Left ventricle myocardium inferior (tissue), 1 donor: ENCODE results near the gene GTF2IRD1. TPM values are rescaled to one million over a fixed set of nuclear protein-coding genes. Genes with fewer than 3 reads are reported as not detected.

Experiments used
- DNase-seq: peaks from one replicate; pipeline ENCODE4 v3.0.0-alpha.2; 2020
- H3K27ac ChIP-seq: fragments of 200-600 bp; replicated peaks from 2 replicates; pipeline ENCODE4 v1.8.0; 2021
- H3K27me3 ChIP-seq: fragments of 200-600 bp; 2 replicates; pipeline ENCODE4 v1.8.0; 2021; ENCODE audit warnings: low read depth
- H3K36me3 ChIP-seq: fragments of 200-600 bp; 2 replicates; pipeline ENCODE4 v1.8.0; 2021
- H3K4me1 ChIP-seq: fragments of 200-600 bp; 2 replicates; pipeline ENCODE4 v1.8.0; 2021
- H3K4me3 ChIP-seq: fragments of 200-600 bp; 2 replicates; pipeline ENCODE4 v1.8.0; 2021; ENCODE audit warnings: mild to moderate bottlenecking, moderate library complexity
- H3K9me3 ChIP-seq: fragments of 200-600 bp; replicated peaks from 2 replicates; pipeline ENCODE4 v1.8.0; 2021
- intact Hi-C: fragments of 100-400 bp; cut with micrococcal nuclease; formaldehyde crosslinking; loops from one replicate; pipeline ENCODE4 v1.11.0; 2022
- total RNA-seq: library from RNA; stranded (reverse); fragmentation: NEBNext Ultra II Directional; extraction: Animal tissue kit (Norgen Biotek cat#: 25700); gene quantifications from one replicate; pipeline ENCODE4 v1.2.1, GENCODE V29; 2021
- TF ChIP-seq, protein P1 (sequence below): fragments of 200-600 bp; IDR thresholded peaks from 2 replicates; pipeline ENCODE4 v1.8.0; 2021; ENCODE audit warnings: antibody characterized with exemption, mild to moderate bottlenecking, borderline replicate concordance
- donor health status: DM: no; HTN: yes; CAD: no; lungs with severe emphysema.

GTF2IRD1 gene
- total RNA-seq, 1 donor from 2014 or later: 15.8 TPM

DNA sequence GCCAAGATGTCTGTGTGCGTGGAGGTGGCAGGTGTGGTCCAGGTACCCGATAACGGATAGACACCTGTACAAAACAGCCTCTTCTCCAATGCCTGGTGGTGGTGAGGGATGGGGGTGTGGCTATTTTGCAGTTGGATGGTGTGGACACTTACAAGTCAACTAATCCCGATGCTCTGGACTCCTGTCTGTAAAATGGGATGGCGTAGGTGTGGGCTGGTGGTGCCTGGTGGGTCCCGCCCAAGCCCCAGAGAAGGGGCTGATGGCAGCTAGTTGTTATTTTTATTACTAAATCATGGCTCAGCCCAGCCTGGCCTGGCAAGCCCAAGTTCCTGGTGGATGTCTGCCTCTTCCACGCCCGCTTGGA is 22.3 kb downstream of the GTF2IRD1 start:
- Histone ChIP-seq H3K36me3 (no peaks in the 10 kb centered on the region), H3K4me1 (peaks cover 59% of the 10 kb centered on the region), H3K27me3 (no peaks in the 10 kb centered on the region), H3K4me3 (no peak overlapping the region), H3K9me3 (no peaks in the 10 kb centered on the region), H3K27ac (peak overlapping the region; percentile 98)
- TF ChIP-seq, protein P1, sequence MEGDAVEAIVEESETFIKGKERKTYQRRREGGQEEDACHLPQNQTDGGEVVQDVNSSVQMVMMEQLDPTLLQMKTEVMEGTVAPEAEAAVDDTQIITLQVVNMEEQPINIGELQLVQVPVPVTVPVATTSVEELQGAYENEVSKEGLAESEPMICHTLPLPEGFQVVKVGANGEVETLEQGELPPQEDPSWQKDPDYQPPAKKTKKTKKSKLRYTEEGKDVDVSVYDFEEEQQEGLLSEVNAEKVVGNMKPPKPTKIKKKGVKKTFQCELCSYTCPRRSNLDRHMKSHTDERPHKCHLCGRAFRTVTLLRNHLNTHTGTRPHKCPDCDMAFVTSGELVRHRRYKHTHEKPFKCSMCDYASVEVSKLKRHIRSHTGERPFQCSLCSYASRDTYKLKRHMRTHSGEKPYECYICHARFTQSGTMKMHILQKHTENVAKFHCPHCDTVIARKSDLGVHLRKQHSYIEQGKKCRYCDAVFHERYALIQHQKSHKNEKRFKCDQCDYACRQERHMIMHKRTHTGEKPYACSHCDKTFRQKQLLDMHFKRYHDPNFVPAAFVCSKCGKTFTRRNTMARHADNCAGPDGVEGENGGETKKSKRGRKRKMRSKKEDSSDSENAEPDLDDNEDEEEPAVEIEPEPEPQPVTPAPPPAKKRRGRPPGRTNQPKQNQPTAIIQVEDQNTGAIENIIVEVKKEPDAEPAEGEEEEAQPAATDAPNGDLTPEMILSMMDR: no peak
- DNase-seq: no peak
- intact Hi-C loops: no loop called here

DNA sequence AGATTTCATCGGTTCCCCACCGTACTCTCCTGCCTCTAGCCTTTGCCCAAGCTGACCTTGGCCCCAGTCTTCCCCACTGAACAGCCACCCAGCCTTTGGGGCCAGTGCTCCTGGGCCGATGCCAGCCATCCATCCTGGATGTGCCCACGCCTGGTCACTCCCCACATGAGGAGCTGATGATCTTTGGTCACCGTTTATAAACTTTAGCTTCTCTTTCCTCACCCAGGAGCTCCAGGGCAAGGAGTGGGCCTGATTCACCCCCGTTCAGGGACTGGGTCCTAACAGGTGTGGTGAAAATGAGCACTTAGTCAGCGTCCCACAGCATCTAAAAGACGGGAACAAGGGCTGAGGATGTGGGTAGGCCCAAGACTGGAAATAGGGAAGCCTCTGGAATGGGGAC is 22.9 kb downstream of the GTF2IRD1 start:
- H3K4me1 ChIP-seq: peaks cover 66% of the 10 kb centered on the region
- H3K36me3 ChIP-seq: no peaks in the 10 kb centered on the region
- DNase-seq: no peak
- no peak overlapping the region for H3K4me3 ChIP-seq
- TF ChIP-seq, protein P1: no peak
- H3K9me3 ChIP-seq: no peaks in the 10 kb centered on the region
- H3K27me3 ChIP-seq: no peaks in the 10 kb centered on the region
- H3K27ac ChIP-seq: peak overlapping the region; percentile 98
- intact Hi-C loops: no loop called here

DNA sequence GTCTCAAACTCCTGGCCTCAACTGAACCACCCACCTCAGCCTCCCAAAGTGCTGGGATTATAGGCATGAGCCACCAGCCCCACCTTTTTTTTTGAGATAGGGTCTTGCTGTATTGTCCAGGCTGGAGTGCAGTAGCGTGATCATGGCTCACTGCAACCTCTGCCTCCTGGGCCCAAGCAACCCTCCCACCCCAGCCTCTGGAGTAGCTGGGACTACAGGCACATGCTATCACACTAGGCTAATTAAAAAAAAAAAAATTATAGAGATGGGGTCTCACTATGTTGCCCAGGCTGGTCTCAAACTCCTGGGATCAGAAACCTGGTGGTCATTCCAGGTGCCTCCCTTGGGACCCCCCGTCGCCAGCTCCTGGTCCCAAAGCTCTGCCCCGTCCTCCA is 25.0 kb downstream of the GTF2IRD1 start:
- no peaks in the 10 kb centered on the region for H3K27me3 ChIP-seq
- H3K36me3 ChIP-seq: no peaks in the 10 kb centered on the region
- H3K4me1 ChIP-seq: peaks cover 72% of the 10 kb centered on the region
- H3K27ac ChIP-seq: peak overlapping the region; percentile 98
- H3K4me3 ChIP-seq: peak overlapping the region; percentile 51
- H3K9me3 ChIP-seq: no peaks in the 10 kb centered on the region
- no peak for DNase-seq
- intact Hi-C loops: no loop called here
- TF ChIP-seq, protein P1: no peak

DNA sequence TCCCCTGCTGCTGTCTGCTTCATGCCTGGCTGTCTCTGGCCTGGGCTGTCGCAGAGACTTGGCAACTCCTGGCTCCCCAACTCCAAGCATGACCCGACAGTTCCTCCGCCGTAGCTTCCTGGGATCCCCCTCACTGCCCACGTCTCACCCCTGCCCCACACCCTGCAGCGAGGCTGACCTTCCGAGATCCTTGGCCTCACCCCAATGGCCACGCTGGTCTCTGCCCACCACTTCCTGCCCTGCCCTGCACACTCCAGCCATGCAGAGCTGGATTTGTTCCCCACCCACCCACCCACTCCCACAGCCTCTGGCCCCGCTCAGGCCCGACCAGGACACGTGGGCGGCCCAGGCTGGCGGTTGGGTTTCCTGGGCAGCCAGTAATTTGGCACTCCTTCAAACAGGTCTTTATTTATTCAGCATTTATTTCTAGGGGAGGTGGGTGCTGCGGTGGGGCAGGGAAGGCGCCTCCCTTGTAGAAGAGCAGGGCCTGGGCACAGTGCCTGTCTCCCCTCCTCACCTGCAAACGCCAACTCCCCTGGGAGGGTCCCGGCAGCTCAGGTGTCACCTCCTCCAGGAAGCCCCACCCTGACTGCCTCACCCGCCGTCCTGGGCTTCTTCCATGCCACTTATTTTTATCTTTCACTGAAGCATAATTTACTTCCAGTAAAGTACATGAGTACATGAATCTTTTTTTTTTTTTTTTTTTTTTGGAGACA is 25.5 kb downstream of the GTF2IRD1 start:
- Histone ChIP-seq H3K4me1 (peaks cover 77% of the 10 kb centered on the region), H3K9me3 (no peaks in the 10 kb centered on the region), H3K27ac (peak overlapping the region; percentile 98), H3K4me3 (peak overlapping the region; percentile 68), H3K27me3 (no peaks in the 10 kb centered on the region), H3K36me3 (no peaks in the 10 kb centered on the region)
- intact Hi-C loops: no loop called here
- TF ChIP-seq, protein P1: no peak
- DNase-seq: peak; percentile 32

DNA sequence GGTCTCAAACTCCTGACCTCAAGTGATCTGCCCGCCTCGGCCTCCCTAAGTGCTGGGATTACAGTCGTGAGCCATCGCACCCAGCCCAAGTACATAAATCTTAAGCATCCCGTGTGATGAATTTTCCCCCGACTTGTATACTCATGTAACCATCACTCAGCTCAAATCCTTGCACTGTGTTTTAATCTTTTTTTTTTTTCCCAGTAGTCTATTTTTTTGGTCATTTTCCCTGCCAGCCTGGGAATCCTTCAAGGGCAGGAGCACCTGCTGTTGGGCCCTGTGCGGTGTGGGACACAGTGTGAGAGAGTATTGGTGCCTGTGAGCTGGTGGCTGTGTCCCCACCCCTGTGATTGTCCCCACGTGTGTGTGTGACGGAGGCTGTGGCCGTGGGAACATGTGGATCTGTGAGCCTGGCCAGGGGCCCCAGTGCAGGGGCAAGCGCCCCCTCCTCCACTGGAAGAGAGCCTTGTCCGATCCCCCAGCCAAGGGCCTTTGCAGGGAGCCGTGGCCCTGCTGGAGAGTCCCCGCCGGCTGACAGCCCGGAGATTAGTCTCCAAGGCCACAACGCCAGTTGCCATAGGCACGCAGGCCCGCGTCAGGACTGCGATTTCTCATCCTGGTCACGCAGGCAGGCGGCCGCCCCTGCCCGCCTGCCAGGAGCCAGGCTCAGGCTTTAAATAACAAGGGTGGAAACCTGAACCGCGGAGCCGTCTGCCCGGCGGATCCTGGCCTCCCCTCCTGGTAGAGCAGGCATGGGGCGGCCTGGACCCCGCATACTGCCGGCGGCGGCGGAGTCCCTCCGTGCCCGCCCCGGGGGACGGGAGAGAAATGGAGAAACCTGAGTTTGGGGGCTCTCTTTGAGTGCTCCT is 26.5 kb downstream of the GTF2IRD1 start:
- Histone ChIP-seq H3K4me3 (peak overlapping the region; percentile 68), H3K27ac (peak overlapping the region; percentile 98), H3K36me3 (no peaks in the 10 kb centered on the region), H3K9me3 (no peaks in the 10 kb centered on the region), H3K4me1 (peaks cover 81% of the 10 kb centered on the region), H3K27me3 (no peaks in the 10 kb centered on the region)
- intact Hi-C loops: no loop called here
- TF ChIP-seq, protein P1: no peak
- DNase-seq: peak; percentile 85
